HG03066 (cell line): ENCODE data around the gene STOML1.
"Not testable (repeated sequence)": the region's sequence is repeated elsewhere in the genome, so short reads cannot be mapped to it uniquely, and the experiment has no call there.

Experiments
- ATAC-seq: cut with Tn5 transposase; IDR thresholded peaks from one replicate; pipeline ENCODE4 v1.9.1; 2021; ENCODE audit warnings: low read depth; ENCODE audit not compliant: unreplicated experiment

Gene STOML1

GRCh38 chr15:73949496-73949895 is 42.6 kb downstream of the STOML1 start:
- ATAC-seq: no peak

- no peak for ATAC-seq
Measured at GRCh38 chr15:73948982-73949381, 43.1 kb downstream of the STOML1 start.

GRCh38 chr15:73948396-73948795 is 43.7 kb downstream of the STOML1 start:
- ATAC-seq: no peak

GRCh38 chr15:73947651-73948050 is 44.4 kb downstream of the STOML1 start:
- no peak for ATAC-seq

- no peak for ATAC-seq
Measured at GRCh38 chr15:73946795-73947370, 45.2 kb downstream of the STOML1 start.

GRCh38 chr15:73946046-73946721 is 45.9 kb downstream of the STOML1 start:
- no peak for ATAC-seq

GRCh38 chr15:73945130-73945508 is 47.0 kb downstream of the STOML1 start:
- no peak for ATAC-seq

- no peak for ATAC-seq
Measured at GRCh38 chr15:73944161-73945129, 47.6 kb downstream of the STOML1 start.

- ATAC-seq: no peak
Measured at GRCh38 chr15:73942751-73943270, 49.3 kb downstream of the STOML1 start.

GRCh38 chr15:73941871-73942635 is 50.0 kb downstream of the STOML1 start:
- ATAC-seq: no peak

- ATAC-seq: no peak
Measured at GRCh38 chr15:73941449-73941848, 50.6 kb downstream of the STOML1 start.

- ATAC-seq: no peak
Measured at GRCh38 chr15:73941044-73941443, 51.1 kb downstream of the STOML1 start.

GRCh38 chr15:73940061-73940981 is 51.8 kb downstream of the STOML1 start:
- ATAC-seq: no peak

GRCh38 chr15:73939138-73939537 is 53.0 kb downstream of the STOML1 start:
- ATAC-seq: no peak

GRCh38 chr15:73938516-73938915 is 53.6 kb downstream of the STOML1 start:
- ATAC-seq: not testable (repeated sequence)

- no peak for ATAC-seq
Measured at GRCh38 chr15:73937726-73938125, 54.4 kb downstream of the STOML1 start.

- no peak for ATAC-seq
Measured at GRCh38 chr15:73937296-73937695, 54.8 kb downstream of the STOML1 start.

GRCh38 chr15:73936588-73937290 is 55.4 kb downstream of the STOML1 start:
- no peak for ATAC-seq

GRCh38 chr15:73936181-73936580 is 55.9 kb downstream of the STOML1 start:
- ATAC-seq: no peak
